ENCODE results near the gene CDKN2D.
A peak's percentile ranks its signal among the peaks of the same experiment; 100 is the strongest.

CDKN2D gene

GRCh38 chr19:10568826-10569651 lies at the start of gene CDKN2D:
CDKN2D (minus strand) TSS chr19:10568979; CDS start chr19:10568653, 326 bp downstream.
- H3K4me1 Mint-ChIP-seq (ENCODE audit: low read depth), result peaks cover 61% of the 10 kb centered on the region
- peak within 1 kb of the TSS; percentile 88 for H3K27ac Mint-ChIP-seq
- intact Hi-C loops (cut with micrococcal nuclease), result loop anchor here (2.0 to 5.0 kb wide), 2 partner anchors 66 to 128 kb away; partner anchors contain the start of gene KEAP1
- H3K4me3 Mint-ChIP-seq, result peak within 1 kb of the TSS; percentile 78
- no peaks in the 10 kb centered on the region for H3K9me3 Mint-ChIP-seq
- peaks cover 6% of the 10 kb centered on the region for H3K27me3 Mint-ChIP-seq
- H3K36me3 Mint-ChIP-seq (ENCODE audit: low read depth), result peaks cover 12% of the 10 kb centered on the region

- Mint-ChIP-seq H3K4me3 (no peak overlapping the region), H3K36me3 (ENCODE audit: low read depth) (no peaks in the 10 kb centered on the region), H3K4me1 (ENCODE audit: low read depth) (peaks cover 10% of the 10 kb centered on the region), H3K27ac (peak overlapping the region; percentile 28), H3K9me3 (no peaks in the 10 kb centered on the region), H3K27me3 (no peaks in the 10 kb centered on the region)
- intact Hi-C loops (cut with micrococcal nuclease), result no loop called here
Measured at GRCh38 chr19:10617409-10618121, 48.8 kb upstream of the CDKN2D start.

GRCh38 chr19:10615429-10616023 lies 46.7 kb upstream of the CDKN2D start:
- Mint-ChIP-seq H3K4me1 (ENCODE audit: low read depth) (peaks cover 11% of the 10 kb centered on the region), H3K27me3 (no peaks in the 10 kb centered on the region), H3K36me3 (ENCODE audit: low read depth) (no peaks in the 10 kb centered on the region), H3K27ac (no peak overlapping the region), H3K9me3 (no peaks in the 10 kb centered on the region), H3K4me3 (peak overlapping the region; percentile 4)
- intact Hi-C loops (cut with micrococcal nuclease), result no loop called here

GRCh38 chr19:10612499-10613119 lies 43.8 kb upstream of the CDKN2D start:
- no peak overlapping the region for H3K4me3 Mint-ChIP-seq
- no peaks in the 10 kb centered on the region for H3K27me3 Mint-ChIP-seq
- H3K36me3 Mint-ChIP-seq (ENCODE audit: low read depth), result no peaks in the 10 kb centered on the region
- no peak overlapping the region for H3K27ac Mint-ChIP-seq
- peaks cover 11% of the 10 kb centered on the region for H3K4me1 Mint-ChIP-seq (ENCODE audit: low read depth)
- intact Hi-C loops (cut with micrococcal nuclease), result no loop called here
- no peaks in the 10 kb centered on the region for H3K9me3 Mint-ChIP-seq

GRCh38 chr19:10611907-10612306 lies 43.1 kb upstream of the CDKN2D start:
- no peak overlapping the region for H3K4me3 Mint-ChIP-seq
- no peaks in the 10 kb centered on the region for H3K9me3 Mint-ChIP-seq
- no peaks in the 10 kb centered on the region for H3K36me3 Mint-ChIP-seq (ENCODE audit: low read depth)
- no peaks in the 10 kb centered on the region for H3K27me3 Mint-ChIP-seq
- H3K4me1 Mint-ChIP-seq (ENCODE audit: low read depth), result peaks cover 11% of the 10 kb centered on the region
- H3K27ac Mint-ChIP-seq, result no peak overlapping the region
- intact Hi-C loops (cut with micrococcal nuclease), result no loop called here

GRCh38 chr19:10604460-10604980 lies 35.7 kb upstream of the CDKN2D start:
- Mint-ChIP-seq H3K4me3 (no peak overlapping the region), H3K27ac (peak overlapping the region; percentile 9), H3K9me3 (no peaks in the 10 kb centered on the region), H3K4me1 (ENCODE audit: low read depth) (peaks cover 25% of the 10 kb centered on the region), H3K36me3 (ENCODE audit: low read depth) (no peaks in the 10 kb centered on the region), H3K27me3 (peaks cover 12% of the 10 kb centered on the region)
- intact Hi-C loops (cut with micrococcal nuclease), result no loop called here

- intact Hi-C loops (cut with micrococcal nuclease), result no loop called here
- no peaks in the 10 kb centered on the region for H3K36me3 Mint-ChIP-seq (ENCODE audit: low read depth)
- H3K4me1 Mint-ChIP-seq (ENCODE audit: low read depth), result peaks cover 25% of the 10 kb centered on the region
- H3K9me3 Mint-ChIP-seq, result no peaks in the 10 kb centered on the region
- peaks cover 12% of the 10 kb centered on the region for H3K27me3 Mint-ChIP-seq
- peak overlapping the region; percentile 78 for H3K4me3 Mint-ChIP-seq
- peak overlapping the region; percentile 44 for H3K27ac Mint-ChIP-seq
Measured at GRCh38 chr19:10603873-10604459, 35.2 kb upstream of the CDKN2D start.

- intact Hi-C loops (cut with micrococcal nuclease), result no loop called here
- peaks cover 12% of the 10 kb centered on the region for H3K27me3 Mint-ChIP-seq
- H3K36me3 Mint-ChIP-seq (ENCODE audit: low read depth), result no peaks in the 10 kb centered on the region
- H3K9me3 Mint-ChIP-seq, result no peaks in the 10 kb centered on the region
- peak overlapping the region; percentile 78 for H3K4me3 Mint-ChIP-seq
- peak overlapping the region; percentile 44 for H3K27ac Mint-ChIP-seq
- H3K4me1 Mint-ChIP-seq (ENCODE audit: low read depth), result peaks cover 25% of the 10 kb centered on the region
Measured at GRCh38 chr19:10603084-10603872, 34.5 kb upstream of the CDKN2D start.

- Mint-ChIP-seq H3K27me3 (peaks cover 12% of the 10 kb centered on the region), H3K4me1 (ENCODE audit: low read depth) (peaks cover 25% of the 10 kb centered on the region), H3K36me3 (ENCODE audit: low read depth) (no peaks in the 10 kb centered on the region), H3K9me3 (no peaks in the 10 kb centered on the region), H3K27ac (peak overlapping the region; percentile 44), H3K4me3 (peak overlapping the region; percentile 78)
- intact Hi-C loops (cut with micrococcal nuclease), result no loop called here
Measured at GRCh38 chr19:10602330-10603083, 33.7 kb upstream of the CDKN2D start.

- Mint-ChIP-seq H3K27me3 (peaks cover 12% of the 10 kb centered on the region), H3K9me3 (no peaks in the 10 kb centered on the region), H3K4me3 (peak overlapping the region; percentile 52), H3K4me1 (ENCODE audit: low read depth) (peaks cover 28% of the 10 kb centered on the region), H3K27ac (no peak overlapping the region), H3K36me3 (ENCODE audit: low read depth) (no peaks in the 10 kb centered on the region)
- intact Hi-C loops (cut with micrococcal nuclease), result no loop called here
Measured at GRCh38 chr19:10601999-10602329, 33.2 kb upstream of the CDKN2D start.

- H3K27ac Mint-ChIP-seq, result no peak overlapping the region
- H3K36me3 Mint-ChIP-seq (ENCODE audit: low read depth), result no peaks in the 10 kb centered on the region
- peaks cover 12% of the 10 kb centered on the region for H3K27me3 Mint-ChIP-seq
- H3K4me1 Mint-ChIP-seq (ENCODE audit: low read depth), result peaks cover 45% of the 10 kb centered on the region
- H3K9me3 Mint-ChIP-seq, result no peaks in the 10 kb centered on the region
- intact Hi-C loops (cut with micrococcal nuclease), result no loop called here
- H3K4me3 Mint-ChIP-seq, result no peak overlapping the region
Measured at GRCh38 chr19:10600149-10600548, 31.4 kb upstream of the CDKN2D start.

- H3K4me1 Mint-ChIP-seq (ENCODE audit: low read depth), result peaks cover 41% of the 10 kb centered on the region
- no peaks in the 10 kb centered on the region for H3K9me3 Mint-ChIP-seq
- no peak overlapping the region for H3K4me3 Mint-ChIP-seq
- no peaks in the 10 kb centered on the region for H3K27me3 Mint-ChIP-seq
- peak overlapping the region; percentile 82 for H3K27ac Mint-ChIP-seq
- H3K36me3 Mint-ChIP-seq (ENCODE audit: low read depth), result no peaks in the 10 kb centered on the region
- intact Hi-C loops (cut with micrococcal nuclease), result no loop called here
Measured at GRCh38 chr19:10593820-10594637, 25.2 kb upstream of the CDKN2D start.
